ENCODE results near the gene IGF2R.

DNA sequence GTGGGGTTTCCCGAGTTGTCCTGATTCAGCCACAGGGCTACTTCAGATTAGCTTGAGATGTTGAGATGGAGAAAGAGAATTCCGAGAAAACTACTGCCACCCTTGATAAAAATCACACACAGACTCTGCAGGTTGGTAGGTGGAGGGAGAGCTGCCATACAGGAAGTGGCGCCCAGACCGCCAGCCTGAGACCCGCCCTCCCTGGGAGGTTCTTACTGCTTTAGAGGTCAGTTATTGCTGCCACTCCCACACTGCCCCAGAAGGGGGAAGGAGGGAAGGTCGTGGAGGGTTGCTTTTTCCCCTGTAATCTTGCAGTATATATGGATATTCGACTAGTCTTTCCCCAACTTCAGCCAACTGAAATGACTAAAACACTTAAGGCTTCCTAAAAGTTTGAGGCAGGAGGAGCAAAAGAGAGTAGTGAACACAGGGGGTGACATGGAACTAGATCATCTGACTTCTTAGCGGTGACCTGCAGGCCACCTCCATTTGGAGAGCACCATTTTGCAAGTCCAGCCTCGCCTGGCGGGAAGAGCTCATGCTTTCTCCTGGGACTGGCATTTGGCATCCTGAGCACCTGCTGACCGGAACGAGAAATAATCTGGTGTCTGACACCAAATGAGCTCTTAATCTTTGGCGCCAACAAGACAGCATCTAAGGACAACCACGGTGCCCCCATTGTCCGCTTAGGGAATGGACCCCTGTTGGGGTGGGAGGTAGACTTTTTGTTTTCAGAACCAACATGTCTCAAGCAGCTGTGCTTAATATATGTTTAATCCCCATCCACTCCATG is 117.0 kb downstream of the IGF2R start:
- TF ChIP-seq, protein P1, sequence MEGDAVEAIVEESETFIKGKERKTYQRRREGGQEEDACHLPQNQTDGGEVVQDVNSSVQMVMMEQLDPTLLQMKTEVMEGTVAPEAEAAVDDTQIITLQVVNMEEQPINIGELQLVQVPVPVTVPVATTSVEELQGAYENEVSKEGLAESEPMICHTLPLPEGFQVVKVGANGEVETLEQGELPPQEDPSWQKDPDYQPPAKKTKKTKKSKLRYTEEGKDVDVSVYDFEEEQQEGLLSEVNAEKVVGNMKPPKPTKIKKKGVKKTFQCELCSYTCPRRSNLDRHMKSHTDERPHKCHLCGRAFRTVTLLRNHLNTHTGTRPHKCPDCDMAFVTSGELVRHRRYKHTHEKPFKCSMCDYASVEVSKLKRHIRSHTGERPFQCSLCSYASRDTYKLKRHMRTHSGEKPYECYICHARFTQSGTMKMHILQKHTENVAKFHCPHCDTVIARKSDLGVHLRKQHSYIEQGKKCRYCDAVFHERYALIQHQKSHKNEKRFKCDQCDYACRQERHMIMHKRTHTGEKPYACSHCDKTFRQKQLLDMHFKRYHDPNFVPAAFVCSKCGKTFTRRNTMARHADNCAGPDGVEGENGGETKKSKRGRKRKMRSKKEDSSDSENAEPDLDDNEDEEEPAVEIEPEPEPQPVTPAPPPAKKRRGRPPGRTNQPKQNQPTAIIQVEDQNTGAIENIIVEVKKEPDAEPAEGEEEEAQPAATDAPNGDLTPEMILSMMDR (IDR thresholded peaks at IDR 0.05) = no peak
- TF ChIP-seq POLR2A (IDR thresholded peaks at IDR 0.05) = no peak

All from esophagus squamous epithelium (tissue), 4 donors.